Measurements from ENCODE around the gene MAL.
A peak's percentile ranks its signal among the peaks of the same experiment; 100 is the strongest.

The MAL gene
- 0 to 0.77 (median 0) reads per million in 17 experiments for total RNA-seq

DNA sequence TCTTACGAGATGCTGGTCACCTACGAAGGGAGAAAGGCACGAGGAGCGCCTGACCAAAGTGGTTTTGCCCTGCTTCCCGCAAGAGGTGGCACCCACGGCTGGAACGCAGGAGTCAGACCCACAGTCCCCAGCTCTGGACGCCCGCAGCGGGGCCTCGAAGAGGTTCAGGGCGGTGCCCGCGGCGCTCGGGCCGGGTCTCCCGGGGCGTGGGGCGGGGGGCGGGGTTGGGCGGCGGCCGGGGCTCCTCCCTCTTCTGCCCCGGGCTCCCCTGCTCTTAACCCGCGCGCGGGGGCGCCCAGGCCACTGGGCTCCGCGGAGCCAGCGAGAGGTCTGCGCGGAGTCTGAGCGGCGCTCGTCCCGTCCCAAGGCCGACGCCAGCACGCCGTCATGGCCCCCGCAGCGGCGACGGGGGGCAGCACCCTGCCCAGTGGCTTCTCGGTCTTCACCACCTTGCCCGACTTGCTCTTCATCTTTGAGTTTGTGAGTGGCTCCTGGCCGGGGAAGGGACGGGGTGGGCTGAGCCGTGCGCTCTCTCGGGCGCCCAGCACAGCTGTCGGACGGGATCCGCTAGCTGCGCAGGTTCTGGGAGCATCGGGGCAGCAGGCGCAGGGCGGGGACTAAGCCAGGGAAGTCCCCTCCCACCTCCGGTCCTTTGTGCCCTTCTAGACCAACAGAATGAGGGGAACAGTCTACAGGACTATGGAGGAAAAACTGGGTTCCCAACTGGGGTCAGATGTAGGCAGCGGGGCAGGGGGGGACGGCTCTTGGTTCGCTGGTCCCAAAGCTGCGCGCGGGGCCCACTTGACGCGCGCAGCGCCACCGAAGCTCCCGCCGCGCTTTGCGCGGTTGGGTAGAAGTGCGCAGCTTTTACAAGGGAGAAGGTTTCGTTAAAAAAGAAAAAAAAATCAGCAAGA lies at the start of gene MAL:
Gene MAL (plus strand): TSS at position 303 of the 914 bp plus-strand sequence. CDS start 85 bp downstream, at position 388.
- peak in 1 of 4 experiments; percentile 21 for DNase-seq

DNA sequence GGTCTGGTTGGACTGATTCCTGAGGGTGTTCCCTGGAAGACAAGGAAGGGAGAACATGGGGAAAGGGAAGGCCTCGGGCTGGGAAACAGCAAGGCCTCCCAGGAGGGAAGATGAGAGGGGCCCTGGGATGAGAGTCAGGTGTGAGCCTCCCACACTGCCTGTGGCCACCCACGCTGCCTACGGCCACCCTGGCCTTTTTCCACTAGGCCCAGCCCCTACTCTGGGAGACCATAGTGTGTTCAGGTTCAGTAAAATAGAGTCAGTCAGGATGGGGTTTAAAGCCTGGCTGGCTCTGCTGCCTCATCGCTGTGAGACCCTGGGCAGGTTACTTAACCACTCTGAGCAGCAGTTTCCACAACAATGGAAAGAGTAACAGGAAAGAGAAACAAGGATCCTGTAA lies 47.7 kb upstream of the MAL start:
- DNase-seq: no peak

DNA sequence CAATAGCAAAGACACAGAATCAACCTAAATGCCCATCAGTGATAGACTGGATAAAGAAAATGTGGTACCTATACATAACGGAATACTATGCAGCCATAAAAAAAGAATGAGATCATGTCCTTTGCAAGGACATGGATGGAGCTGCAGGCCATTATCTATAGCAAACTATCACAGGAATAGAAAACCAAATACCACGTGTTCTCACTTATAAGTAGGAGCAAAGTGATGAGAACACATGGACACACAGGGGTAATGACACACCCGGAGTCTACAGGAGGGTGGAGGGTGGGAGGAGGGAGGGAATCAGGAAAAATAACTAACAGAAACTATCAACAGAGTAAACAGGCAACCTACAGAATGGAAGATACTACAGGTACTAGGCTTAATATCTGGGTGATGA lies 46.6 kb upstream of the MAL start:
- no peak for DNase-seq

DNA sequence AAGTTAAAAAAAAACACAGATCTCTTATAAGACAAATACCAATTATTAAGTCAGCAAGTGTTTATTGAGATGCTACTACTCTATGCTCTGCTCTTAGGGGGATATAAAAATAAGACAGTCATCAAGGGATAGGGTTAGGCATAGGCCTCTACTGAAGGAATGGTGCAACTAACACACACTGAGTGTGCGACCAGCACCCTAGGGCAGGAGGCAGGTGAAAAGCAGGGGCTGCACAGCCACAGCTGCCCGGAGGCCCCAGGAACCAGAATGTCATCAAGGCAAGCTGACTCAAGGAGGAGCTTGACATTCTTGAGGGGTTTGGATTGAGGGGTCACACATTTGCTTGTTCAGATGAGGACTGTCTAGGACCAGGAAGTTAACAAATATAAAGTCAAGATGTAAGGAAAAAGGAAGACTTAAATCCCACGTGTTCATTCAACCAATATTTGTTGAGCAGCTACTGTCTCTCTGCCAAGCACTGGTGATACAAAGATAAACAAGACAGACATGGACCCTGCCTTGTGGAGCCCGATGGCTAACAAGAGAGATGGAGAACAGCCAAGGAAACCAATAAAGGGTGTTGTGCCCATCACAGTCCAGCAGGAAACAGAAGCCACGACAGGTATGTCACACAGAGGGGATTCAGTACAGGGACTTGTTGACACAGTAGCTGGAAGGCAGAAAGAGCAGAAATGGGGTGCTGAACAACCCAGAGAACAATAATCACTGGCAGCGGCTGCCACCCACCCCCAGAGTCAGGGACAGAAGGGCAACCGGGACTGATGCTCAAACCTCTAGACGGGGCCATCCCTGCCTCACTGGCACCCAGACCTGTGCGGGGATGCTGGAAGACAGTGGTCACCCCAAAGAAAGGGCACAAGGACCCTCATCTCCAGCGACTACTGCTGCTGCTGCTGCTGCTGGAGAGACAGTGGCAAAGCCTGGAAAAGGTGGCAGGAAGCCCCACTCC lies 45.8 kb upstream of the MAL start:
- no peak for DNase-seq

DNA sequence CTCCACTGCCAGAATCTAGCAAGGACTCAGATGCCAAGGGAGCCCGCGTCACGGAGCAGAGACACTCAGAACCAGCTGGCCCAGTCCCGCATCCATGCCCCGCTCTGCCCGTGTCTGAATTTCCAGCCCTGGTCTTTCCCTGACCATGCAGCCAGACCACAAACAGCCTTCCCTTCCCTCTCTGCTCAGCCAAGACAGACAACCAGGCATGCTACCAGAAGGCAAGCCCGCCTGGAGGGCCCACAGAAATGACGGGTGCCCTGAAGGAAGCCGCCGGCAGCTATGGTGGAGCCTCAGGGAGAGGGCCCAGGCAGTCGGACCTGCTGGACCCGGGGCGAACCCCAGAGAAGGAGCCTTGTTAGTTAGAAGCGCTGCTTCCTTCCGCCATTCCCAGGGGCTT lies 45.1 kb upstream of the MAL start:
- no peak for DNase-seq

DNA sequence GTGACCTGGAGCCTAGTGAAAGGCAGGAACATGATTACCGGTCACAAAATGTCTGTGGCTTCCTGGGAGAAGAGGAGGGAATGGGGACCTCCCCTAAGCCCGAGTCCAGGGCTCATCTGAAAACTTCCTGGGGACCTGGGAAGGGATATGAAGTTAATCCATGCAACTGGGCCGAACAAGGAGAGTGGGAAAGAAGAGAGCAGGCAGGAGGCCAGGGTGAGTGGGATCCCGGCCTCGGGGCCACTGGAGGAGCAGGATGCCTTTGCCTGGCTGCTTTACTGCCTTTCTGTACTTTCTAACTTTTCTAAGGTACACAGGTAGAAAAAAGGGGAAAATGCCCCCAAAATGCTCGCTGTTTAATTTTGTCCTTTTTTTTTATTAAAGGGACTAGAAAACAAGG lies 43.4 kb upstream of the MAL start:
- DNase-seq: no peak

DNA sequence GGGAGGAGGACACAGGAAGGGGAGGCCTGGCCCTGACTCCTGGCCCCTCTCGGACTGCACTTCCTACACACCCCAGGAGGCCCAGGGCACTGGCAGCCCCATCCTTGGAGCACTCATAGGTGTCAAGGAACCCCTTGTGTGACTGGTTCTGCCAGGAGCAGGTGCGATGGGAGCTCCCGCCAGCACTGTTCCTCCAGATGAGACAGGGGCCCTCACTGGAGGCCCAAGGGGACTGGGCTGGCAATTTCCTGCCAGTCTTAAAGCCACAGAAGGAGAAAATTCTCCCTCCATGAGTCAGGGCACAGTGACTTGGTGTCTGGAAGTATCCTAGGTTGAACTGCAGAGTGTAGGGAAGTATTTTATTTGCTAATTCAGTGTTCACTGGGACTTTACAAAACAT lies 42.8 kb upstream of the MAL start:
- DNase-seq: no peak

DNA sequence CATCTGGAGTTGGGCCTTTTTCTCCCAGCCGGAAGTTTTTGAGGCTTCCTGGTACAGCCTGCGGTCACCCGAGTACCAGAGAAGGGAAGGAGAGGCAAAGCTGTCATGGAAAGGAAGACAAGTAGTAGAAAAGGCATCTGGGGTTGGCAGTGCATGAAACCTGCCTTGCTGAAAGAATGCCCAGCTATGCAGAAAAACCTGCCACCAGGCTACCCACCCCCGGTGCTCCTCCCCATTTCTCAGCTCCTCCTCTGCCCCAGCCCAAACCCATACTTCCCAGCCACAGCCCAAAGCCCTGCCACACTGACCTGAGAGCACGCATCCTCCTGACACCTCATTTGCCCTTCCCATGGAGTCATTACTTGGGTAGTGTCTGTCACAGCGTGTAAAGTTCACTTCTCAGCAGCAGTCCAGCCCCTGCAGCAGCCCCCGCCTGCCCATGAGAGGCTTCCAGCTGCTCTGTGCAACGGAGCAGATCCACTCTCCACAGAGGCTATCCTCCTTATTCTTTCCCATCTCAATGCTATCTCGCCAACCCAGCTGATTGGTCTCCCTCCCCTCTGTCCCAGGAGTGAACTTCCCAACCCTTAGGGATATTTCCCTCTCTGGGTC lies 40.4 kb upstream of the MAL start:
- no peak for DNase-seq

DNA sequence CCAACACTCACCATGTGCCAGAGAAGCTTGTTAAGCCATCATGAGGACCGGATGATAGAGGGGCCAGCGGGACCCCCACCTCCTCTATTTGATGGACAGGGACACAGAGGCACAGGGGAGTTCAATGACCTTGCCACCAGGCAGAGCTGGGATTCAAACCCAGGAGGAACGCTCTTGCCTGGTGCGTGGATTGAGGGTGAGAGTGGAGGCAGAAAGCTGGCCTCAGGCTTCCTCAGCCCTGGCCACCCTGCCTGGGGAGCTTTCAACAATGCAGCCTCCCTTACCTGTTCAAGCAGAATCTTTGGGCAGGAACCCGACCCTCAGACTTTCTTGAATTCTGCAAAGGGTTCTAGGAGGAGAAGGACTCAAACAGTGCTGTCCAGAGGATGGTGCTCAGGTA lies 39.9 kb upstream of the MAL start:
- no peak for DNase-seq

DNA sequence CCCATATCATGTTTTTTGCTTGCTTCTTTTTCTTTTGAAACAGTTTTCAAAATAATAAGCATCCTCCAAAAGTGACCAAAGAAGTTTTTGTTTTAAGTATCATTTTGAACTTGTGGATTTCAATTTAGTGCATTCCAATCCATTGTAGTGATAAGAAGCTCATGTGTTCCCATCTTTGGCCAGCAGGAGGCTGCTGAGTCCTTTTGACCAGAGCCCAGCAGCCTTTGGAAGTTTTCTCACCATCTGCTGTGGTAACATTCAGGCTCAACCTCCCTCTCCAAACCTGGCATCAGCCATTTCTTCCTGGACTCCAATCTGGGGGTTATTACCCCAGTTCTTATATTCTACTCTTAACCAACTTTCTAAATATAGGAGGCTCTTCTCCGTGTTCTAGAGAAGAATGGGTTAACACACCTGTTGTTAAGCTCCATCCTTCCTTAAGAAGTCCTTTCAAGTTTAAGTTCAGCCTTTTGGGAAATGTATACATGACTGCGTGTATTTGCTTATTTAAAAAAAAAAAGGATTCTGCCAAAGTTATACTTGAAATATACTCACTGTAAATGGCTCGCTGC lies 39.0 kb upstream of the MAL start:
- DNase-seq: peak; percentile 55 to 73 (median 64)

DNA sequence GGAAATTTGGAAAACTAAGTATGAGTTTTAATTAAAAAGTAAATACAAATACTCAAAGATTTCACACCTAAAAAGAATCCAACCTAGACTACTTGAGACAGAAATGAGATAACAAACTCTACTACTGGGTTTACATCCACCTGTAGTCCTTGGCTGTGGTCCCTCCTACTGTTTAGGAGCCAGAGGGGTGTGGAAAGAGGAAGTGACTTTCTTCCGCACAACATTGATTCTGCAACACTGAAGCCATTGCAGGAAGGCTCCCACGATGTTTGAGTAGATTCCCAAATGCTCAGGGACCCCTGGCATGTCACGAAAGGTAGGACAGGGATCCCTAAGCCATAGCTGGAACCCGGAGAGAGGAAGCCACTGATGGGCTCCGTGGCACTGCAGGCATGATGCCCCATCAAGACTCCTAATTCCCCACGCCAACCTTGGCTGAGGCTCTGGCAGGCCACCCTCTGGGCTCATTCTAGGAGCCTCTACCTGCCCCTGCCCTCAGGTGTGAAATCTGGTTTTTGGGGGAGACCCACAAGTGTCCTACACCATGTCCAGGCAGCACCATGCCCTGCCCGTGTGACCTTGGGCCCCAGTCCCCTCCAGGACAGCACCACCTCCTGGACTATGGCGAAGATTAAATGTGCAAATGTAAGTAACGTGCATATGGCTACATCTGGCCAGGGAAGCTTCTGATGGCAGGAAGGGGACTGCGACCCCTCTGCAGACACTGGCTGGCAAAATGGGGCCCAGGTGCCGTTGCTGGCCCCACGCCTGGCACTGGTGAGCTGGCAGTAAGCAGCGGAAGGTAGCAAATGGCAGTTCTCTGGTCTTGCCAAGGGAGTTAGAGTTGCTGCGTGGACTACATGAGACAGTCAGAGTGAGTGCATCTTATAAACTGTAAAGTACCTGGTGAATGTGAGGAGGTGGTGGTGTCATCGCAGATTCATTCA lies 38.2 kb upstream of the MAL start:
- peak in 1 of 4 experiments; percentile 9 for DNase-seq

DNA sequence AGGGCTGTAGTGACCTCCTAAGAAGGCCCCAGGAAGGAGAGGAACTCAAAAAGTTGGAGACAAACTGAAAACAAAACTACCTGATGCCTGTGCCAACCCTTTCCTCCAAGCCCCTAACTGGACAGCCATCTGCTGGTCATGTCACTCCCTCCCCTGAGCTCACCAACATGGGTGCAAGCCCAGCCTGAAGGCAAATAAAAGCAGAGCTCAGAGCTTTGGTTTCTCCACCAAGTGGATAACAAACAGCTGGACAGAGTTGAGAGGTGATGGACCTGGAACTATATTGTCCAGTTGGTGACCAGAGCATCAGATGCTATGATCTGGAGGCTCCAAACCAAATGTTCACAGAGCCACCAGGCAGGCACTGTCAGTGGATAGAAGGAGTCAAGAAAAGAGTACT lies 34.6 kb upstream of the MAL start:
- DNase-seq: no peak

DNA sequence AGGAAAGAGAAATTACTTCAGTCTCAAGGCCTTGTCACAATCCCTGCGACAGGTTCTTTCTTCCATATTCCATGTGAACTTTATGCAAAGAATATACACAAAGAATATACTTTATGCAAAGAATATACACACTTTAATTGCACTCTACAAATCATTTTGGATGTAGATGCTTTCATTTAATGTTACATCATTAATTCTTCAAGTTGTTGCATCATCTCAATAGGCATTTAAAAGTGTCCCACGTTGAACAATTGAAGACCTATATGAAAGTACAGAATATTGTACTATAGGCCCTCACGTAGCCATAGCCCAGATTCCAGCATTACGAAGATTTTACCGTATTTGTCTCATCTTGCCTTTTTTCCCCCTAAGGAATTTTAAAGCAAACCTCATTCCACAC lies 33.1 kb upstream of the MAL start:
- DNase-seq: no peak

DNA sequence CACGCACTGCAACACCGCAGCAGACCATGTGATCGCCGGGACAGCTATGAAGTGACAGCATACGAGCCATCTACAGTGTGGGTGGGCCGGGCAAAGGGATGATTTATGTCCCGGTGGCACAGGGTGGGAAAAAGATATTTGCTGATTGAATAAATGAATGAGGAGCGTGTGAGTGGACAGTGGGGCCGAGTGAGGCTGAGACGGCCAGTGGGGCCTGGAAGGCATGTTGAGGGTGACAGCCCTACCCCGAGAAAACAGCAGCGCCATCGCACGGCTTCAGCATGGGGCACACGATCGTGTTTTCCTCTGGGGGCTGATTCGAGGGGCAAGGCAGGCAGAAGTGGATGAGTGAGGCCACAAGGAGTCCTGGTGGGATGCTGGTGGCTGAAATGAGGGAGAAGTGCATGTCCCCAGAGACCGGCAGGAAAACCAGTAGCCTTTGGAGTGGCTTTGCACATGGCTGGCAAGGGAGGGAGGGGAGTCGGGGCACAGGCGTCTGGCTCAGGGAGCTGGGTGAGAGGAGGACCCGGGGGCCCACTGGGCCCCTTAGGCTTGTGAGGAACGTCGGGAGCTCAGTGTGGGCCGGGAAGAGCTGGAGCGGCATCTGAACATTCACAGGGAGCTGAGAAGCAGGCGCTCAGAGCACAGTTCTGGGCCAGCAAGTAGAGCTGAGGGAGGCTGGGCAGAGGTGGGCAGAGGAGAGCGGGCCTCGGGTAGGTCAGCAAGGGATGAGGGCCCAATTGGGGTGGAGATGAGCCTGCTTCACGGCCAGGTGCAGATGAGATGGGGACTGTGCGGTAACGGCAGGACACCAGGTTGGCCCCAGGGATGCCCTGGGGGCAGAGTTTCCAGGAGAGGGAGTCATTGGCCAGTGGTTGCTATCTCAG lies 32.1 kb upstream of the MAL start:
- DNase-seq: no peak

DNA sequence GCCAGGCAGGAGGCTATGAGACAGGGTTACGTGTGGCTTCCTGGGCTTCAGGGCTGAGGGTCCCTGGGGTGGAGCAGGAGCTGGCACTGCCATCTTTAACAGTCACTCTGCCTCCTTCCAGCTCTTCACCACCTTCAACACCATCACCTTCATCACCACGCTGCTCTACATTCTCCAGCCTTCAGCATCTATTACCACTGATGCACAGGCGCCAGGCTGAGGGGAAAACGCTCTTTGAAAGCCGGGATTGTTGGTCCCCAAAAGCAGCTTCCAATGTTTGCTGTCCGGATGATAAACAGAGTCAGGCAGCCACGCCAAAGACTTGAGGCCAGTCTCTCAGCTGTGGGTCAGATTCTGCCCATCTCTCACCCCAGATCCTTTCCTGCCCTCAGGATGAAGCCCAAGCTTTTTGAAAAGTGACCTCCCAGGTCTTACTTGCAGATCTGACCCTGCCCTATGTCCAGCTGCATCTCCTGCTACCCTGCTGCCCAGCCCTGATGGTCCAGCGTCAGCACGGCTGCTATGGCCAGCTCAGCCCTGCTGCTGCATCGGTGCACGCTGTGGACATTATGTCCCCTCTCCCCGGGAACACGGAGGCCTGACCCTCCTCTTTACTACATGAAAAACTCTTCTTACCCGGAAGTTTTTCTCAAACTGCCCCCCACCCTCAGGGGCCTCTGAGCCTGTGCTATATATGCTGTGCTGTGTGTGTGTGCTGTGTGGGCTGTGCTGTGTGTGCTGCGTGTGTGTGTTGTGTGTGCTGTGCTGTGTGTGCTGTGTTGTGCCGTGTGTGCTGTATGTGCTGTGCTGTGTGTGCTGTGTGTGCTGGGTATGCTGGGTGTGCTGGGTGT lies 31.2 kb upstream of the MAL start:
- no peak for DNase-seq

DNA sequence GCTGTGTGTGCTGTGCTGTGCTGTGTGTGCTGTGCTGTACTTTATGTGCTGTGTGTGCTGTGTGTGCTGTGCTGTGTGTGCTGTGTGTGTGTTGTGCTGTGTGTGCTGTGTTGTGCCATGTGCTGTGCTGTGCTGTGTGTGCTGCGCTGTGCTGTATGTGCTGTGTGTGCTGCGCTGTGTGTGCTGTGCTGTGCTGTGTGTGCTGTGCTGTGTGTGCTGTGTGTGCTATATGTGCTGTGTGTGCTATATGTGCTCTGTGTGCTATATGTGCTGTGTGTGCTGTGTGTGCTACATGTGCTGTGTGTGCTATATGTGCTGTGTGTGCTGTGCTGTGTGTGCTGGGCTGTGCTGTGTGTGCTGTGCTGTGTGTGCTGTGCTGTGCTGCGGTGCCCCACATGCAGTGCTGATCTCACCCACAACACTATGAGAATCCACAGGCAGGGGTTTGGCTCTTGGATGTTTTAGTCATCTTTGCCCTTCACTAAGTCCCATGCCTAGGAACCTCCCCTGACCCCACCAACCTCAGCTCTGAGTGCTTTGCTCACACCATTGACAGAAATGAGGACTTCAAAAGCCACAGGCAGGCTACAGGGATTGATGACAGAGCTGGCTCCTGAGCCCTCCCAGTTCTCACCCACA lies 30.5 kb upstream of the MAL start:
- no peak for DNase-seq

DNA sequence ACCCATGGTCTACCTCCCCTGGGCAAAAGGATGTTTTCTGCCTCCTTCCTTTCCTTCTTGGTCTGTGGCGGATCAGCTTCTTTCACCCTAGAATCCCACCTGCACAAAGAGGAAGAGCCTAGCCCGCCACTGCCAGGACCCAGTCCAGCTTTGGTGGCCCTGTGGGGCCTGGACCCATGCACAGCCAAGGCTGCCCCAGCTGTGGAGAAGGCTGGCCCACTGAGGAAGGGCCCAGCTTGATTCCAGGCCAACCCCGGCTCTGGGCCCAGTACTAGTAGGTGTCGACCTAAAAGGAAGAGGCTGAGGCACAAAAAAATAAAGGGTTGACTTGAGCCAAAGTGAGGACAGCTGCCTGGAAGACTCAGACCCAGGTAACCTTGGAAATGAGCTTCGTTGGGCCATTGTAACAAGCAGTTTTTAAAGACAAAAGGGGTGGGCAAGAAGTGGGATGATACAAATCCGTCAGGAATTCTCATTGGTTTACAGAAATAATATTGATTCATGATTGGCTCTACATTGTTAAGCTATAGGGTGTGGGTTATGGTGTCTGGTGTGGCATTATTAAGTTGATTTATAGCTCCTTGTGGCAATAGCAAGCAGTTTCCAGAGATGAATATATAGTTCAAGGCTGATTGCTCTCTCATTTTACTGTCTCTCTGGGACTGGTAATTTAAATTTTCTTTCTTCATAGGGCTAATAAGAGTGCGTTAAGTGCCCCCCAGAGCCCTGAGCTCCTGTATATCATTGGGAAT lies 29.8 kb upstream of the MAL start:
- no peak for DNase-seq

All from suppressor macrophage (primary cell).